HG02973 (cell line): ENCODE measurements around the gene TP73.

Source experiments
- ATAC-seq: cut with Tn5 transposase; IDR thresholded peaks from one replicate; pipeline ENCODE4 v1.9.1; 2021; ENCODE audit warnings: moderate library complexity; ENCODE audit not compliant: unreplicated experiment

Gene TP73

DNA sequence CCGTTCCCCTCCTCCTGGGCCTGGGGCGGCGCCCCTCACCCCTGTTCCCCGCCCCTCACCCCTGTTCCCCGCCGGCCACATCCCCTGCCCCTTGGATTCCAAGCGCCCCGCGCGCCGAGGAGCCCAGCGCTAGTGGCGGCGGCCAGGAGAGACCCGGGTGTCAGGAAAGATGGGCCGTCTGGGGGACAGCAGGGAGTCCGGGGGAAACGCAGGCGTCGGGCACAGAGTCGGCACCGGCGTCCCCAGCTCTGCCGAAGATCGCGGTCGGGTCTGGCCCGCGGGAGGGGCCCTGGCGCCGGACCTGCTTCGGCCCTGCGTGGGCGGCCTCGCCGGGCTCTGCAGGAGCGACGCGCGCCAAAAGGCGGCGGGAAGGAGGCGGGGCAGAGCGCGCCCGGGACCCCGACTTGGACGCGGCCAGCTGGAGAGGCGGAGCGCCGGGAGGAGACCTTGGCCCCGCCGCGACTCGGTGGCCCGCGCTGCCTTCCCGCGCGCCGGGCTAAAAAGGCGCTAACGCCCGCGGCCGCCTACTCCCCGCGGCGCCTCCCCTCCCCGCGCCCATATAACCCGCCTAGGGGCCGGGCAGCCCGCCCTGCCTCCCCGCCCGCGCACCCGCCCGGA lies at the start of gene TP73:
Gene TP73, plus strand, starts transcription at position 587 of the 618 bp plus-strand sequence. CDS start 29,850 bp downstream, outside the sequence.
- ATAC-seq: no peak

DNA sequence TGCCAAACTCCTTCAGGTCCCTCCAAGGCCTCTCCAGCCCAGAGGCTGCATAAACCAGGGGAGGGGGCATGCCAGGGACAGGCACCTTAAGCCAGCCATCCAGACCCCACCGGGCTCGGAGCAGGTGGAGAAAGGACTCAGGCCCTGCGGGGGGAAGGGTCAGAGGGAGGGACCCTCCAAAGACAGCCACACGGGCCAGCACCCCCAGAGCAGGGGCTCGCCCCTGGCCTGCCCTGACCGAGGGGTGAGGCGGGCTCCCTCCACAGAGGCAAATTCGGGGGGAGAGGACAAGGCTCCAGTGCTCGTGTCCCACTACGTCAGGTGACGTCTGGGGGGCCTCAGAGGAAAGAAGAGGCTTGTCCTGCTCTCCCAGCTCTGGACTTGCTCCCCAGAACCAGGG lies 49.2 kb upstream of the TP73 start:
- ATAC-seq: no peak

- ATAC-seq: no peak
Measured at GRCh38 chr1:3603571-3604467, 48.5 kb upstream of the TP73 start.

DNA sequence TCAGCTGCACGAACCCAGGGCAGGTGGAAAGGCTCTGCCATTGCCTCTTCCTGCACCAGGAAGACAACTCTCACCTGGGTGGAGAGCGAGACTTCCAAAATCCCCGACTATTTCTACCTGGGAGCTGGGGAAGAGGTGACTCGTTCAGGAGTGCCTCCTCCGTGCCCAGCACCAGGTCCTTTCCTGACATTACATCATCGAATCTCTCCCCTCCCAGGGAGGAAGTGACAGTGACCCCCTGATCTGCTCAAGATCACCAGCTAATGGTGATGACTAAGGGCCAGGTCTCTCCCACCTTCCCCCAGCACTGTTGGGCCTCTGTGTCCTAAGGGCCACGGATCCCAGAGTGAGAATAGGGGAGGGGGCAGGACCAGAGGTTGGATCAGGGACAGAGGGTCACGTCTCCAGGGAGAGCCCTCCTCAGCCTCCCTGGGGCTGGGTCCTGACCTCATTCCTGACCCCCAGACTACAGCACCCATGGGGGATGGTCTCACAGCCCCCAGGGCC lies 47.8 kb upstream of the TP73 start:
- ATAC-seq: no peak

DNA sequence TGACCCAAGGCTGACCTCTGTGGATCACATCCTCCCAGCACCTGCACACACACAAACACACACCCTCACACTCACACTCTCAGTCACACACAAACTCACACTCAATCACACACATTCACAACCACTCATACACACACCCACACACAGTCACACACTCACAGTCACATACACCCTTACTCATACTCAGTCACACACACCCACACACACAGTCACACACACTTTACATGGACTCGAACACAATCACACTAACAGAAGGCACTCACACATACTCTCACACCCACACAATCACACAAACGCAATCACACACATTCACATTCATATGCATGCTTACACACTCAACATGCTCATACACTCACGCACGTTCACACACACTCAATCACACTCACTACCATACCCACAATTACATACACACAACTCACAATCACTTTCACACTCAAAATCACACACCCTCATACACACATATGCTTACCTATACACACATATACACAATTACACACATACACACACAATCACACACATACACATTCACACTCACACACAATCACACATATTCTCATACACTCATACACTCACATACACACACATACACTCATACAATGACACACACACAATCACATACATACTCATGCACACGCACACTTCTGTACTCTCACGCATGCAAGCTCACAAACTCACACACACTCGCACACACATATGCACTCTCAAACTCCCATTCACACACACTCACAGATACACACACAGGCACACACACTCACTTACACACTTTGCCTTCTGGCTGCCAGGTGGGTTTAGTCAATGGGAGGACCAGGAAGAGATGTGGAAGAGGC lies 47.1 kb upstream of the TP73 start:
- no peak for ATAC-seq

- no peak for ATAC-seq
Measured at GRCh38 chr1:3606779-3607702, 45.3 kb upstream of the TP73 start.

DNA sequence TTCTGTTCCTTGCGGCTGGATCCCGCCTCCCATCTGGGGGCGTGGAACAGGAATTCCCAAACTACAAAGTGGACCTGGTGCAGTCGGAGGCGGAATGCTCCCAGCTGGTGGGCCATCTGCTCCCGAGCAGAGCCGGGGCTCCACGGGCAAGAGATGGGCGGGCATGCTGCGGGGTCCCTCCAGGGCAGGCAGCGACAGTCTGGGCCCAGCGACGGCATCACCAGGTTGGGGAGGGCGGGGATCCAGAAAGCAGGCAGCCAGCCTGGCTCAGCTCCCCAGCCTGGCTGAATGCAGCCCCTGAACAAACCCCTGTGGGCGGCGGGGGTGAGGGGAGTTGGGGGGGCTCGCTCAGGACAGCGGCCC lies 44.6 kb upstream of the TP73 start:
- ATAC-seq: no peak

GRCh38 chr1:3608154-3608553 lies 44.2 kb upstream of the TP73 start:
- ATAC-seq: no peak

DNA sequence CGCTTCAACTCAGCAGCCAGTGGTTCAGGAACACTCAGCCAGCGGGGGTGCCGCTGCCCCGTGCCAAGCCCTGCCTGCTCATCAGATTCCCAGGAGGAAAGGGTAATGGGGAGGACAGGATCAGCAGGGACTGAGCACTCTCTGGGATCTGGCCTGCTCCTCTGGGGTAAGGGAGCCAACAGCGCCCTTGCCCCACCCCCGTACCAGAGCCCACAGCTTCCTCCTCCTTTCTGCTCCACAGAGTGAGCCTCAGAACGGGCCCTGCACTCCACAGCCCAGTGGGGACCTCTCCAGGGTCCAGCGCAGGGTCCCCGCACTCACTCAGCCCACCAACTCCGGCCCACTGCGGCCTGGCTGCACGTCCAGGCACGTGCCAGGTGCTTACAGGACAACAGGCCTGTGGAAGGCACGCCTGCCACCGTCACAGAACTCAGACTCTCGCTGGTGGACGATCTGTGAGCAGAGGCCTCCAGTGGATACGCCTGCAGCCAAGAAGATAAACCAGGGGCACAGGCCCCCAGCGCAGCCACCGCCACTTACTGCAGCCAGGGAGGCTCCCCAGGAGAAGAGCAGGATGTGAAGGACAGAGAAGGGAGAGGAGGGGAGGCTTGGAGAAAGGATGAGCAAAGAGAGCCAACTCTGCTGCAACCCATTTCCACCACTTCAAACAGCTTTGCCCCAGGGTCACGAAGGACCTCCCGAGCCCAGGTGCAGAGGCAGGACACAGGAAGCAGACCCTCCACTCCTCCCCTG lies 43.1 kb upstream of the TP73 start:
- ATAC-seq: no peak

DNA sequence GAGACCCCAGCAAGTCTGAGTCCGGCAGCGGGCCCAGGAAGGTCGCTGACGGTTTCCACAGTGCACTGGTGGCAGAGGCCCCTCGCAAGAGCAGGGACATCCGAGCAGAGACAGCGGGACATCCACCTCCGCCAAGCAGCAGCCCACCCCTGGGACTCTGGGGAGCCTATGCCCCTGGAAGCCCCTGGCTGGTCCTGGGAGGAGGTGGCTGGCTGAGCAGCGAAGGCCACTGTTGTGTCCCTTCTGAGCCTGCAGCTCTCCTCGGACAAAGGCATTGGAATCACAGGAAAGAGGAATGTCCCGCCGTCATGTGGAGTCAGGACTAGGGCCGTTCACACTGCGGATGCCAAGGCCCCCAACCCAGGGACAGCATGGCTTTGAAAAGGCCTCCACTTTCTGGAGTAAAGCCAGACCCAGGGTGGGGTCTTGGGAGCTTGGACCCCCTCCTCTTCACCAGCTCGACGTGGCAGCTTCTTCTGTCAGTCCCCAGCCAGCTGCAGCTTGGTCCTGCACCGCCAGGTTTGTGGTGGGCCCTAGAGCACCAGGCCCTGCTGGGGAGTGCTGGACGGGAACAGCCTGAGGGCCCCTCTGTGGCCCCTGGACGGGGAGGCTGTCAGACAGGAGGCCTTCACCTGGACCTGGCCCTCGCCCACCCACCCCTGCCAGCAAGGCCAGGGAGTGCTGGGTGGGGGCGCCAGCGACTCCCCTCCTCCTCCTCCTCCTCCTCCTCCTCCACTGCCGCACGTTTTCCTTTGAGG lies 42.4 kb upstream of the TP73 start:
- ATAC-seq: no peak

DNA sequence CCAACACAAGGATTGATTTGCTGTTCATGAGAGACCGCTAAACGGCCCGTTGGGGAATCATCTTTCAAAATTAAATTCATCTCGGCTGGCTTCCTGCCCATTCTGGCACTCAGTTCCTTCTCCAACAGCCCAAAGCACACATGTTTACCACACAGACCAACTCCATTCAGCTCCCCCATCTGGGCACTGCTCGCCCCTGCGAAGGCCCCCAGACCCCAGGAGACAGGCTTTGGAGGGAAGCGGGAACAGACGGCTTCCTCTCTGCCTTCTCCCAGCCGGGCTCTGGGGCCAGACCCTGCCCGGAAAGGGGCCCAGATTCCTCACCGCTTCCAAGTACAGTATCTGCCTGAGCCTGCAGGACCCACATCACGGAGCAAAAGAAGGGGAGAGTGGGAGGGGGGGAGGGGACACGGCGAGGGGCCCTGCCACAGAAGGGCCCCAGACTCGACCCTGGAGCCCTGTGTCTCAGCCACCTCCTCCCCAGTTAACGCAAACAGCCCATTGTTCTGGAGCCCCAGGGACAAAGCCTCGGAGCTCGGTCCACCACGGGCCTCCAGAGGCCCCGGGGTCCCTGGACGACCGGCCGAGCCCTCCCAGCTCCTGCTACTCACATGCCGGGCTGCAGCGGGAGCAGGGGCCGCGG lies 41.7 kb upstream of the TP73 start:
- no peak for ATAC-seq

DNA sequence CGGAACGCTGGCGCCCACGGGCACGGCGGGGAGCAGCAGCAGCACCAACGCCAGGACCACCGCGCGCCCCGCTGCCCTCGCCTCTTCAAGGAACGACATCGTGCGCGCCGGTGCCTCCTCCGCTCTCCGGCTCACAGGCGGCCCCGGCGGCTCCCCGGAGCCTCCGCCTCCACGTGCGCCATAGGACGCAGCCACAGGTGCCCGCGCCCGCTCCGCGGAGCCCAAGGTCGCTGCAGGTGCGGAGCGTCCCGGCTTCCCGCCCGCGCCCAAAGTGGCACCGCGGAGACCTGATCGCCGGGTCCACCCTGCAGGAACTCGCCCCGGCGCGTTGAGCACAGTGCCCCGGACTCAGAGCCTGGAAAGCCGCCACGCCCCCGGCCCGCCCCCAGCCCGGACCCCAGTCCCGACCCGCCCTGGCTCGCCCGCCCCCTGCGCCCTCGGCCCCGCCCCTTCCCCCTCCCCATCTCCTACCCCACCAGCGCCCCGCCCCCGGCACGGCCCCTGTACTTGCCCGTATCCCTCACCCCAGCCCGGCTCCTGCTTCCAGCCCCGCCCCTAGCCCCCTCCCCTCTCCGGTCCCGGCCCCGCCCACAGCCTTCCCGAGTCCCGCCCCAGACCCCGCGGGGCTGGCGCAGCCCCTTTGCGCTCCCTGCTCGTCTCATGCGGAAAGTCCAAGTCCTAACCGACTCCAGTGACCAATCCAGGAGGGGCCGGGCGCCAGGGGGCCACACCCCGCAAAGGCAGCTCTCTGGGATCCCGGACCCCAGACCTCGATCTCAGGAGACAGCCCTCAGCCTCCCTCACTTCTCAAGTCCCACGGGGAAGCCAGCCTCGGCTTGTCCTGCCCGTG lies 40.9 kb upstream of the TP73 start, which contains the start of gene MEGF6:
Gene MEGF6, minus strand, starts transcription at position 339 of the 850 bp plus-strand sequence. Its CDS starts 240 bp downstream, at position 99.
- no peak for ATAC-seq

DNA sequence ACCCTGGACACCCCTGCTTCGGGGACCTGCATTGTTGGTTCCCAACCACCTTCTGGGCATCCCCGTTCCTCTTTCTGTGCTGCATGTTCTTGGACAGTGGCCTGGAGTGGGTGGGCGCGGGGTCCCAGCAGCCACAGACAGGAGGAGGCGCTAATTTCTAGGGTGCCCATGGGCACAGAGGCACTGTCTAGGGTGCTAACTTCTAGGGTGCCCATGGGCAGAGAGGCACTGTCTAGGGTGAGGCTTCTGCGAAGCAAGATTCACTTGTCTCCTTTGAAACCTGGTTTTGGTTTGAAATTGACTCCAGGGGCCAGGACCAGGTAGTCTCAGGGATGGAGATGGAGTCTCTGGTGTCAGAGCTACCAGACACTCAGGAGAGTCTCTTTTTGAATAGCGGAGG lies 40.2 kb upstream of the TP73 start:
- no peak for ATAC-seq

DNA sequence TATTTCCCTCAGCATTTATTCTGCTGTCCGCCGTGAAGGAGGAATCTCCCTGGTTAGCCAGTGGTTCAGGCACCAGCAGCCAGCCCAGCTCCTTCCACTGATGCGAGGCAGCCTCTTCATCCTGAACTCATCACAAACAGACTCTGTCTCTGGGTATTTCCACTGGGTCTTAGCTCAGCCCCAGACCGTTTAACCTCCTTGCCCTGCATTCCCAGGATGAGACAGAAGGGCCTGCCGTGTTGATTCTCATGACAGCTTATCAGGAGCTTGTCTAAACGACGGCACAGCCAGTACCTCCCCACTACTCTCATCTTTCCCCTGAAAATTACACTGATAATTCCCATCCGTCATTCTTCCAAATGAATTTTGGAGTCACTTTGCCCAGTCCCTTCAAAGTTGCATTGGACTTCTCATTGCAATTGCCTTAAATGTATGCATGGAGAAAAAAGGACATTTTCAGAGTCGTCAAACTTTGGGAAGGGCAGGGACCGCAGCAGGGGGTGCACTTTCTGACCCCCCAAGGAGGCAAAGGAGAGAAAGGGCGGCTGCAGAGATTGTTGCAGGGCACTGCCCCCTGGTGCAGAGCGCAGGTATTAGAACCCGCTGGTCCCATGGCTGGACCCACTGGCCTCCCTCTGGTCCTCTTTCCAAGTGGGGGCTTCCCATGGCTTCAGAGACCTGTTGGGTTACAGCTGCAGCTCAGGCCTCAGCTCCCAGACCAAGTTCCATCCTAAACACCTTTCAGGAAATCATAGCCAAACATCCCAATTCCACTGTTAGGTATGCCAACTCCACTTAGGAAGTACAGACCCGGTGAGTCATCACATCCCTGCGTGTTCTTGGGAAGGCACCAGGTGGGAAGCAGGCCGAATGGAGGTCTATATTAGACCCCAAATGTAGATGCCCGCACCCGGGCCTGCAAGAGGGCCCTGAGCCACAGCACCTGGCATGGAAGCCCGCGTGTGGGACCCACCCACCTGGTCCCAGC lies 37.3 kb upstream of the TP73 start:
- no peak for ATAC-seq

- no peak for ATAC-seq
Measured at GRCh38 chr1:3616861-3617260, 35.5 kb upstream of the TP73 start.

GRCh38 chr1:3617806-3618345 lies 34.4 kb upstream of the TP73 start:
- no peak for ATAC-seq
